ENCODE data around the gene RIMS4. TPM values are rescaled to one million over a fixed set of nuclear protein-coding genes. Genes with fewer than 3 reads are reported as not detected.

The RIMS4 gene
- total RNA-seq, 1 experiment from 2014 or later = 16.3 TPM

DNA sequence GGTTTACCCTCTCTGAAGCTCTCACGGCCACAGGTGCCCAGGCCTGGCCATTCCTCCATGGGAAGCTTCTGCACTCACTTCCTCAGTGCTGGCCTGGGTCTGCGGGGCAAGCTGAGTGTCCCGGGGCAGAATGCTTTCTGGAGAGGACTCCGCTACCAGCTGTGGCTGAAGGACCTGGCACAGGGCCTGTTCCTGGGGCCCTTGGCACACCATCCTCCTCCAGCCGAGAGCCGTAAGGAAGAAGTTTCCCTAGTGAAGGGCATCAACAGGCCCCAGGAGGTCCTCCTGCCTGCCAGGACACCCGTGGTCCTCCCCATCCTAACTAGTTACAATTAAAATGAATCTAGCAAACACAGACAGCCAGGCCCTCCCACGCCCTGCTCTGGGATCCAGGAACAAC lies 78.7 kb downstream of the RIMS4 start:
- Histone ChIP-seq H2AK5ac (ENCODE audit: insufficient read length, low read length) (no peak overlapping the region), H2BK120ac (ENCODE audit: low read depth, low read length, poor library complexity, severe bottlenecking) (no peak overlapping the region), H3K56ac (ENCODE audit: insufficient read length, low read depth, low read length) (no peak overlapping the region), H3K9me3 (ENCODE audit: control insufficient read depth, low read depth, low read length) (no peaks in the 10 kb centered on the region), H3K23me2 (ENCODE audit: insufficient read length, low read depth, low read length, poor library complexity, severe bottlenecking) (no peaks in the 10 kb centered on the region), H2BK12ac (ENCODE audit: insufficient read length, low read depth, low read length) (no peak overlapping the region), H3K18ac (ENCODE audit: insufficient read length, low read depth, low read length) (no peak overlapping the region), H3T11ph (ENCODE audit: low read length) (no peak overlapping the region), H2BK15ac (ENCODE audit: low read depth, low read length) (no peak overlapping the region), H4K20me1 (ENCODE audit: control insufficient read depth, insufficient read depth, insufficient read length) (no peaks in the 10 kb centered on the region), H3K4me1 (ENCODE audit: insufficient read depth, low read length) (no peaks in the 10 kb centered on the region; the same call in 1 of the 2 replicates), H3K79me2 (ENCODE audit: insufficient read depth, low read length) (no peaks in the 10 kb centered on the region), H3K79me1 (ENCODE audit: insufficient read depth, low read depth, low read length, poor library complexity, severe bottlenecking) (no peaks in the 10 kb centered on the region), H3K27me3 (ENCODE audit: insufficient read depth, low read length) (no peaks in the 10 kb centered on the region), H2BK5ac (ENCODE audit: insufficient read length, low read length) (no peak overlapping the region), H4K5ac (ENCODE audit: insufficient read length, low read depth, low read length) (no peak overlapping the region), H3K27ac (ENCODE audit: insufficient read length, low read depth, low read length) (no peak overlapping the region), H2AFZ (ENCODE audit: low read length) (no peak overlapping the region), H3K4ac (ENCODE audit: low read depth, low read length) (no peak overlapping the region), H3K4me2 (ENCODE audit: insufficient read depth, insufficient read length, low read length) (no peak overlapping the region), H3K9ac (ENCODE audit: extremely low read depth, insufficient read length, low read length) (no peak overlapping the region), H2BK20ac (ENCODE audit: low read depth, low read length, poor library complexity, severe bottlenecking) (no peak overlapping the region), H3K14ac (ENCODE audit: insufficient read depth, low read length) (no peak overlapping the region; the same call in 1 of the 2 replicates), H4K91ac (ENCODE audit: insufficient read length, low read depth, low read length) (no peak overlapping the region), H4K8ac (replicated peaks; ENCODE audit: insufficient read length, low read depth, low read length) (no peak overlapping the region), H3K23ac (ENCODE audit: insufficient read length, low read depth, low read length) (no peak overlapping the region)
- Mint-ChIP-seq H3K4me3 (no peak overlapping the region; a peak in 1 of 5 replicates), H3K27ac (no peak overlapping the region), H3K9me3 (no peaks in the 10 kb centered on the region; a peak in 1 of 5 replicates), H3K4me1 (peaks cover 35 to 49% of the 10 kb centered on the region in 2 experiments), H3K36me3 (ENCODE audit: insufficient read depth in 1 of 3, low read depth in 3 of 3) (no peaks in the 10 kb centered on the region; a peak in 1 of 7 replicates), H3K27me3 (ENCODE audit: low read depth) (no peaks in the 10 kb centered on the region)
- WGBS (ENCODE audit: extremely low coverage, insufficient read length, low lambda C conversion rate) = no CpG with 5 or more reads among the region's 8 CpGs
- DNase-seq = no peak
- TF ChIP-seq, protein P1, sequence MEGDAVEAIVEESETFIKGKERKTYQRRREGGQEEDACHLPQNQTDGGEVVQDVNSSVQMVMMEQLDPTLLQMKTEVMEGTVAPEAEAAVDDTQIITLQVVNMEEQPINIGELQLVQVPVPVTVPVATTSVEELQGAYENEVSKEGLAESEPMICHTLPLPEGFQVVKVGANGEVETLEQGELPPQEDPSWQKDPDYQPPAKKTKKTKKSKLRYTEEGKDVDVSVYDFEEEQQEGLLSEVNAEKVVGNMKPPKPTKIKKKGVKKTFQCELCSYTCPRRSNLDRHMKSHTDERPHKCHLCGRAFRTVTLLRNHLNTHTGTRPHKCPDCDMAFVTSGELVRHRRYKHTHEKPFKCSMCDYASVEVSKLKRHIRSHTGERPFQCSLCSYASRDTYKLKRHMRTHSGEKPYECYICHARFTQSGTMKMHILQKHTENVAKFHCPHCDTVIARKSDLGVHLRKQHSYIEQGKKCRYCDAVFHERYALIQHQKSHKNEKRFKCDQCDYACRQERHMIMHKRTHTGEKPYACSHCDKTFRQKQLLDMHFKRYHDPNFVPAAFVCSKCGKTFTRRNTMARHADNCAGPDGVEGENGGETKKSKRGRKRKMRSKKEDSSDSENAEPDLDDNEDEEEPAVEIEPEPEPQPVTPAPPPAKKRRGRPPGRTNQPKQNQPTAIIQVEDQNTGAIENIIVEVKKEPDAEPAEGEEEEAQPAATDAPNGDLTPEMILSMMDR (conservative IDR thresholded peaks at IDR 0.05) = no peak

Data from H9 (cell line).